HepG2 (cell line): ENCODE data around the gene ST3GAL2. TPM values are rescaled to one million over a fixed set of nuclear protein-coding genes. Genes with fewer than 3 reads are reported as not detected.

Experiments
- ATAC-seq: fragments of 200-7000 bp; cut with Tn5 transposase; 3 replicates; pipeline ENCODE4 v1.9.1; 2020; ENCODE audit warnings: mild to moderate bottlenecking, moderate library complexity
- BruUV-seq: library from RNA; stranded (reverse); fragments of 400-500 nt; replicated peaks from 2 replicates; lab custom pipeline; 2021; lab: Mats Ljungman, UMichigan
- CTCF ChIA-PET: fragments of 300-600 bp; formaldehyde crosslinking; extraction: SDS; loops from one replicate; lab custom pipeline; 2021; ENCODE audit warnings: low total read pairs, inconsistent platforms, low intra/inter-chr PET ratio; lab: Yijun Ruan, JAX
- POLR2A ChIA-PET: fragments of 350-600 bp; sonication (Branson Sonifier 250); formaldehyde crosslinking; loops from one replicate; lab custom pipeline; 2020; ENCODE audit warnings: antibody characterized with exemption, inconsistent platforms; lab: Yijun Ruan, JAX
- DNase-seq: peaks from one replicate; pipeline ENCODE4 v3.0.0-alpha.2; 2015; ENCODE audit warnings: low spot score
- FAIRE-seq: peaks from 3 replicates; lab custom pipeline; 2011; peaks lifted over from hg19 to GRCh38; lab: Jason Lieb, UNC
- H2AFZ ChIP-seq: one replicate; pipeline ENCODE4 v1.6.1; 2011; ENCODE audit warnings: low read length, inconsistent platforms
- H3K27ac ChIP-seq: fragments of 300-600 bp; 3 replicates; pipeline ENCODE4 v1.8.0; 2011; ENCODE audit warnings: mixed run types, mild to moderate bottlenecking, mixed read lengths, low read length, inconsistent platforms; ENCODE audit not compliant: insufficient read depth; ENCODE audit errors: extremely low read length
- H3K27me3 ChIP-seq, 2 experiments: fragments of 200-600 bp in 1 of 2; 2 replicates in 1 of 2; 3 replicates in 1 of 2; pipeline versions ENCODE4 v1.6.0 to v1.8.0; 2011; ENCODE audit warnings: low read length in 2 of 2, mild to moderate bottlenecking in 2 of 2, moderate library complexity in 2 of 2, inconsistent platforms in 1 of 2; ENCODE audit not compliant: insufficient read depth in 2 of 2, control insufficient read depth in 1 of 2
- H3K36me3 ChIP-seq, 2 experiments: fragments of 200-600 bp in 1 of 2; replicated peaks in 1 of 2; 2 replicates in 1 of 2; 3 replicates in 1 of 2; pipeline versions ENCODE4 v1.5.1 to v1.8.0; 2011; ENCODE audit warnings: low read length in 2 of 2, inconsistent platforms in 1 of 2; ENCODE audit not compliant: insufficient read depth in 2 of 2, control insufficient read depth in 1 of 2
- H3K4me1 ChIP-seq: 2 replicates; pipeline ENCODE4 v1.5.1; 2012; ENCODE audit warnings: low read length, inconsistent platforms; ENCODE audit not compliant: insufficient read depth
- H3K4me2 ChIP-seq: 2 replicates; pipeline ENCODE4 v1.6.0; 2011; ENCODE audit warnings: low read depth, low read length, inconsistent platforms
- H3K4me3 ChIP-seq, 3 experiments: fragments of 200-600 bp in 1 of 3; sonication (generic), shearing (Covaris generic) in 1 of 3; replicated peaks in 1 of 3; 2 replicates each; pipeline ENCODE4 v1.5.1; 2011 to 2016; ENCODE audit warnings: low read length in 3 of 3, inconsistent platforms in 2 of 3, low read depth in 2 of 3, mild to moderate bottlenecking in 2 of 3, control low read depth in 1 of 3, mixed read lengths in 1 of 3; ENCODE audit not compliant: insufficient read depth in 1 of 3
- H3K79me2 ChIP-seq: one replicate; pipeline ENCODE4 v1.6.1; 2011; ENCODE audit warnings: low read length, inconsistent platforms; ENCODE audit not compliant: insufficient read depth
- H3K9ac ChIP-seq: 2 replicates; pipeline ENCODE4 v1.6.0; 2011; ENCODE audit warnings: mild to moderate bottlenecking, low read depth, low read length, inconsistent platforms; ENCODE audit not compliant: insufficient read depth
- H3K9me3 ChIP-seq: 2 replicates; pipeline ENCODE4 v1.5.1; 2012; ENCODE audit warnings: mild to moderate bottlenecking, low read length
- H4K20me1 ChIP-seq: 2 replicates; pipeline ENCODE4 v1.6.0; 2011; ENCODE audit warnings: inconsistent platforms, mild to moderate bottlenecking, low read length, moderate library complexity; ENCODE audit not compliant: insufficient read depth
- CREB1 ChIP-seq, 2 experiments: fragments of 450-650 bp in 1 of 2; IDR thresholded peaks; 2 replicates each; pipeline ENCODE4 v1.6.1; 2016 to 2017; ENCODE audit warnings: control low read depth in 1 of 2, mild to moderate bottlenecking in 1 of 2, missing compliant biosample characterization in 1 of 2, missing genetic modification characterization in 1 of 2
- STAT5B ChIP-seq: sonication (generic); formaldehyde crosslinking; IDR thresholded peaks from 2 replicates; pipeline ENCODE4 v1.4.0; 2020; ENCODE audit warnings: missing genetic modification reagents
- ZBTB2 ChIP-seq: sonication (generic); formaldehyde crosslinking; IDR thresholded peaks from 2 replicates; pipeline ENCODE4 v1.8.0; 2022; ENCODE audit warnings: low read depth, missing genetic modification reagents
- ZBTB8A ChIP-seq: sonication (generic); formaldehyde crosslinking; IDR thresholded peaks from 2 replicates; pipeline ENCODE4 v1.4.0; 2020; ENCODE audit warnings: mild to moderate bottlenecking, low read depth, missing genetic modification reagents, borderline replicate concordance
- WGBS: methylation state at CpG from one replicate; pipeline ENCODE4 v1.1.6; 2017; ENCODE audit warnings: low lambda C conversion rate; 5-methylcytosine and 5-hydroxymethylcytosine counted together
- in situ Hi-C: cut with HindIII; loops from 2 replicates; pipeline ENCODE4 v1.10.0; 2017; ENCODE audit warnings: low pct_unique_long_range_greater_than_20kb; ENCODE audit not compliant: extremely low pct_ligation_motif_present
- intact Hi-C: fragments of 100-400 bp; cut with micrococcal nuclease; formaldehyde crosslinking; loops from one replicate; pipeline ENCODE4 v1.10.0; 2022; ENCODE audit not compliant: unreplicated experiment
- polyA plus RNA-seq, 8 experiments: library from polyadenylated mRNA; depleted of rRNA in 3 of 8; stranded (reverse) in 7 of 8; unstranded in 1 of 8; fragments of >200 nt; fragmentation: Illumina TruSeq in 4 of 8; extraction: Trizol in 4 of 8; gene quantifications; 2 replicates each; pipeline versions ENCODE4 v1.2.1 to v1.2.3, GENCODE V29; 2011 to 2016; ENCODE audit warnings: low read depth in 4 of 8, missing spikeins in 1 of 8, mixed read lengths in 1 of 8; ENCODE audit not compliant: insufficient read depth in 1 of 8
- total RNA-seq, 5 experiments: library from RNA; depleted of rRNA; stranded (reverse); fragments of >200 nt; fragmentation: Illumina TruSeq; extraction: Trizol; gene quantifications; 2 replicates each; pipeline ENCODE4 v1.2.3, GENCODE V29; 2016; ENCODE audit warnings: low read depth in 1 of 5
- TF ChIP-seq, protein P1 (sequence below): sonication (generic); formaldehyde crosslinking; IDR thresholded peaks from 2 replicates; pipeline ENCODE4 v1.5.0; 2020; ENCODE audit warnings: mild to moderate bottlenecking, missing genetic modification reagents, borderline replicate concordance

ST3GAL2 gene
- total and polyA plus RNA-seq, 2 of the 13 experiments (the other 11 are each of a cell fraction or from before 2014, with no cell fraction given) = 16.3 to 24.9 TPM

DNA sequence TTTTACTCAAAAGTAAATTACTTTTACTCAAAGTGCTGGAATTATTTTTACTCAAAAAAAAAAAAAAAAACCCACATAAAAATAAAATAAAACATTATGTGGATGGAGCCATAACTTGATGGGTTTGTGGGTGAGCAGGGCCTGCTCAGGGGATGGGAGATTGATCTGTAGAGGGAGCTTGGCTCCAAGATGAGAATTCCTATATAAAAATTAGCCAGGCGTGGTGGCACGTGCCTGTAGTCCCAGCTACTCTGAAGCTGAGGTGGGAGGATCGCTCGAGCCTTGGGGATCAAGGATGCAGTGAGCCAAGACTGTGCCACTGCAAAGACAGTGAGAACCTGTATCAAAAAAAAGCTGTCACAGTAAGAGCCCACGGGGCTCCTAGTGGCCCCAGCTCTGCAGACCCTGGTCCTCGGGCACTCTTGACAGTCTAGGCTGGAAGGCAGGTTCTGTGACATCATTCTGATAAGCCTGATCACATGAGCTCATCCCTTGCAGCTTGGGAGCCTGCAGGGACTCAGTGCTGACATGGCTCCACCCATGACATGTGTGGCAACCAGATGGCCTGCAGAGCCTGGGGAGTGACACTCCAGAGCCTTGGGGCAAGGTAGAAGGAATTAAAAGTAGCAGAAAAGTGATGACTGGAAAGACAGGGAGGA, 42.5 kb downstream of the ST3GAL2 start:
- H3K9ac ChIP-seq = no peak overlapping the region
- CTCF ChIA-PET = interaction anchor here (1.5 to 3.4 kb wide), 3 partner anchors 71 to 257 kb away, joined by 9 to 47 read pairs (median 11); no protein-coding TSS in a partner anchor
- no peak overlapping the region for H2AFZ ChIP-seq
- POLR2A ChIA-PET = interaction anchor here (0.7 to 1.0 kb wide), 4 partner anchors 15 to 258 kb away, joined by 3 to 4 read pairs (median 4); partner anchors contain the start of gene FCSK
- WGBS = 84% methylated on average over 6 of the region's 6 CpGs
- ATAC-seq (no peak), FAIRE-seq (no peak), DNase-seq (no peak)
- H3K36me3 ChIP-seq = peaks cover 38 to 58% of the 10 kb centered on the region in 2 experiments
- TF ChIP-seq STAT5B (CRISPR knock-in tag) (no peak), ZBTB2 (no peak), CREB1 (IDR thresholded peaks at IDR 0.05) (peak; percentile 27; the same call in 1 of the 2 replicates), CREB1 (CRISPR knock-in tag; IDR thresholded peaks at IDR 0.05) (no peak), ZBTB8A (CRISPR knock-in tag) (no peak)
- TF ChIP-seq, protein P1, sequence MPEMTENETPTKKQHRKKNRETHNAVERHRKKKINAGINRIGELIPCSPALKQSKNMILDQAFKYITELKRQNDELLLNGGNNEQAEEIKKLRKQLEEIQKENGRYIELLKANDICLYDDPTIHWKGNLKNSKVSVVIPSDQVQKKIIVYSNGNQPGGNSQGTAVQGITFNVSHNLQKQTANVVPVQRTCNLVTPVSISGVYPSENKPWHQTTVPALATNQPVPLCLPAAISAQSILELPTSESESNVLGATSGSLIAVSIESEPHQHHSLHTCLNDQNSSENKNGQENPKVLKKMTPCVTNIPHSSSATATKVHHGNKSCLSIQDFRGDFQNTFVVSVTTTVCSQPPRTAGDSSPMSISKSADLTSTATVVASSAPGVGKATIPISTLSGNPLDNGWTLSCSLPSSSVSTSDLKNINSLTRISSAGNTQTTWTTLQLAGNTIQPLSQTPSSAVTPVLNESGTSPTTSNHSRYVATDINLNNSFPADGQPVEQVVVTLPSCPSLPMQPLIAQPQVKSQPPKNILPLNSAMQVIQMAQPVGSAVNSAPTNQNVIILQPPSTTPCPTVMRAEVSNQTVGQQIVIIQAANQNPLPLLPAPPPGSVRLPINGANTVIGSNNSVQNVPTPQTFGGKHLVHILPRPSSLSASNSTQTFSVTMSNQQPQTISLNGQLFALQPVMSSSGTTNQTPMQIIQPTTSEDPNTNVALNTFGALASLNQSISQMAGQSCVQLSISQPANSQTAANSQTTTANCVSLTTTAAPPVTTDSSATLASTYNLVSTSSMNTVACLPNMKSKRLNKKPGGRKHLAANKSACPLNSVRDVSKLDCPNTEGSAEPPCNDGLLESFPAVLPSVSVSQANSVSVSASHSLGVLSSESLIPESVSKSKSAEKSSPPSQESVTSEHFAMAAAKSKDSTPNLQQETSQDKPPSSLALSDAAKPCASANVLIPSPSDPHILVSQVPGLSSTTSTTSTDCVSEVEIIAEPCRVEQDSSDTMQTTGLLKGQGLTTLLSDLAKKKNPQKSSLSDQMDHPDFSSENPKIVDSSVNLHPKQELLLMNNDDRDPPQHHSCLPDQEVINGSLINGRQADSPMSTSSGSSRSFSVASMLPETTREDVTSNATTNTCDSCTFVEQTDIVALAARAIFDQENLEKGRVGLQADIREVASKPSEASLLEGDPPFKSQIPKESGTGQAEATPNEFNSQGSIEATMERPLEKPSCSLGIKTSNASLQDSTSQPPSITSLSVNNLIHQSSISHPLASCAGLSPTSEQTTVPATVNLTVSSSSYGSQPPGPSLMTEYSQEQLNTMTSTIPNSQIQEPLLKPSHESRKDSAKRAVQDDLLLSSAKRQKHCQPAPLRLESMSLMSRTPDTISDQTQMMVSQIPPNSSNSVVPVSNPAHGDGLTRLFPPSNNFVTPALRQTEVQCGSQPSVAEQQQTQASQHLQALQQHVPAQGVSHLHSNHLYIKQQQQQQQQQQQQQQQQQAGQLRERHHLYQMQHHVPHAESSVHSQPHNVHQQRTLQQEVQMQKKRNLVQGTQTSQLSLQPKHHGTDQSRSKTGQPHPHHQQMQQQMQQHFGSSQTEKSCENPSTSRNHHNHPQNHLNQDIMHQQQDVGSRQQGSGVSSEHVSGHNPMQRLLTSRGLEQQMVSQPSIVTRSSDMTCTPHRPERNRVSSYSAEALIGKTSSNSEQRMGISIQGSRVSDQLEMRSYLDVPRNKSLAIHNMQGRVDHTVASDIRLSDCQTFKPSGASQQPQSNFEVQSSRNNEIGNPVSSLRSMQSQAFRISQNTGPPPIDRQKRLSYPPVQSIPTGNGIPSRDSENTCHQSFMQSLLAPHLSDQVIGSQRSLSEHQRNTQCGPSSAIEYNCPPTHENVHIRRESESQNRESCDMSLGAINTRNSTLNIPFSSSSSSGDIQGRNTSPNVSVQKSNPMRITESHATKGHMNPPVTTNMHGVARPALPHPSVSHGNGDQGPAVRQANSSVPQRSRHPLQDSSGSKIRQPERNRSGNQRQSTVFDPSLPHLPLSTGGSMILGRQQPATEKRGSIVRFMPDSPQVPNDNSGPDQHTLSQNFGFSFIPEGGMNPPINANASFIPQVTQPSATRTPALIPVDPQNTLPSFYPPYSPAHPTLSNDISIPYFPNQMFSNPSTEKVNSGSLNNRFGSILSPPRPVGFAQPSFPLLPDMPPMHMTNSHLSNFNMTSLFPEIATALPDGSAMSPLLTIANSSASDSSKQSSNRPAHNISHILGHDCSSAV = no peak
- H4K20me1 ChIP-seq = no peaks in the 10 kb centered on the region; the same call in 1 of the 2 replicates
- H3K79me2 ChIP-seq = peaks cover 3% of the 10 kb centered on the region
- no peaks in the 10 kb centered on the region for H3K27me3 ChIP-seq
- BruUV-seq = no TSS peak
- in situ Hi-C loops (loop anchor here (5.0 kb wide), 1 partner anchor 71 kb away; no protein-coding TSS in a partner anchor), intact Hi-C loops (loop anchor here (5.0 kb wide), 1 partner anchor 56 kb away; the partner anchor contains the start of gene FCSK)
- no peak overlapping the region for H3K27ac ChIP-seq
- H3K4me1 ChIP-seq = peaks cover 4% of the 10 kb centered on the region; the same call in 1 of the 2 replicates
- H3K4me3 ChIP-seq = no peak overlapping the region
- no peak overlapping the region for H3K4me2 ChIP-seq
- H3K9me3 ChIP-seq = no peaks in the 10 kb centered on the region
